ENCODE data around the gene RPTOR. TPM values are rescaled to one million over a fixed set of nuclear protein-coding genes. Genes with fewer than 3 reads are reported as not detected.

RPTOR gene
- total and polyA plus RNA-seq, 10 of the 15 experiments (the other 5 are each of a cell fraction or from before 2014, with no cell fraction given), result 0.18 to 32.1 (median 7.8) TPM

GRCh38 chr17:80819422-80820164 lies 275.0 kb downstream of the RPTOR start:
- 77% methylated on average over 23 of the region's 23 CpGs for WGBS (ENCODE audit: insufficient coverage, insufficient replicate concordance, low lambda C conversion rate, missing lambda C conversion rate)
- POLR2A ChIA-PET, result no interaction called here
- SMC1A ChIA-PET (ENCODE audit: uncharacterized antibody, unreplicated experiment), result interaction anchor here (1.1 kb wide), 1 partner anchor 13 kb away, joined by 3 read pairs; no protein-coding TSS in a partner anchor
- no peak for TF ChIP-seq MEF2B (IDR thresholded peaks at IDR 0.05; ENCODE audit: partially characterized antibody, poor library complexity, severe bottlenecking)
- TF ChIP-seq ETV6 (conservative IDR thresholded peaks at IDR 0.05 in 1 of 2, IDR thresholded peaks at IDR 0.05 in 1 of 2; ENCODE audit: borderline replicate concordance in 1 of 2, low read depth in 1 of 2), result 0 out of 4 replicates have a peak, but pooled peaks of 1 of the 2 experiments have one; percentile 26
- no peak for TF ChIP-seq RBBP5 (conservative IDR thresholded peaks at IDR 0.05)
- H3K4me3 ChIP-seq, result no peak overlapping the region
- RAD21 ChIA-PET (ENCODE audit: unreplicated experiment), result no interaction called here
- H3K4me1 ChIP-seq (ENCODE audit: control insufficient read depth, insufficient read depth, low read length), result no peaks in the 10 kb centered on the region
- no peaks in the 10 kb centered on the region for H4K20me1 ChIP-seq (ENCODE audit: control insufficient read depth, insufficient read depth)
- BruUV-seq (replicated peaks), result no TSS peak
- FAIRE-seq (no peak), ATAC-seq (no peak), DNase-seq (ENCODE audit: low read depth, low spot score) (no peak)
- no peaks in the 10 kb centered on the region for H3K9me3 ChIP-seq (replicated peaks; ENCODE audit: control insufficient read depth, insufficient read depth, low read length)
- H2AFZ ChIP-seq (ENCODE audit: control insufficient read depth, low read depth, low read length), result no peak overlapping the region
- H3K36me3 ChIP-seq (ENCODE audit: control insufficient read depth in 2 of 2, insufficient read depth in 2 of 2, low read length in 1 of 2), result peaks cover 0 to 4% of the 10 kb centered on the region in 2 experiments; a peak in 2 of 4 replicates
- no peak overlapping the region for H3K27ac ChIP-seq (ENCODE audit: control insufficient read depth, insufficient read depth)
- CTCF ChIA-PET, result no interaction called here
- intact Hi-C loops (cut with micrococcal nuclease; ENCODE audit: unreplicated experiment), result no loop called here
- no peak overlapping the region for H3K4me2 ChIP-seq (ENCODE audit: control insufficient read depth, insufficient read depth)
- in situ Hi-C loops (cut with MboI), result no loop called here
- no peaks in the 10 kb centered on the region for H3K27me3 ChIP-seq (replicated peaks in 1 of 2; ENCODE audit: control insufficient read depth in 2 of 2, insufficient read depth in 2 of 2, low read length in 1 of 2)
- H3K9ac ChIP-seq (ENCODE audit: control insufficient read depth, insufficient read depth, low read length), result no peak overlapping the region
- H3K79me2 ChIP-seq (ENCODE audit: control insufficient read depth, insufficient read depth, low read length), result no peaks in the 10 kb centered on the region

GRCh38 chr17:80820331-80820730 lies 275.7 kb downstream of the RPTOR start:
- Histone ChIP-seq H3K79me2 (ENCODE audit: control insufficient read depth, insufficient read depth, low read length) (no peaks in the 10 kb centered on the region), H3K9me3 (replicated peaks; ENCODE audit: control insufficient read depth, insufficient read depth, low read length) (no peaks in the 10 kb centered on the region), H4K20me1 (ENCODE audit: control insufficient read depth, insufficient read depth) (no peaks in the 10 kb centered on the region), H3K4me2 (ENCODE audit: control insufficient read depth, insufficient read depth) (no peak overlapping the region), H3K27me3 (replicated peaks in 1 of 2; ENCODE audit: control insufficient read depth in 2 of 2, insufficient read depth in 2 of 2, low read length in 1 of 2) (no peaks in the 10 kb centered on the region), H3K9ac (ENCODE audit: control insufficient read depth, insufficient read depth, low read length) (no peak overlapping the region), H3K36me3 (ENCODE audit: control insufficient read depth in 2 of 2, insufficient read depth in 2 of 2, low read length in 1 of 2) (peaks cover 0 to 9% of the 10 kb centered on the region in 2 experiments; a peak in 2 of 4 replicates), H2AFZ (ENCODE audit: control insufficient read depth, low read depth, low read length) (no peak overlapping the region), H3K4me1 (ENCODE audit: control insufficient read depth, insufficient read depth, low read length) (no peaks in the 10 kb centered on the region), H3K4me3 (no peak overlapping the region), H3K27ac (ENCODE audit: control insufficient read depth, insufficient read depth) (no peak overlapping the region)
- 97% methylated on average over 13 of the region's 13 CpGs for whole genome bisulfite sequencing (ENCODE audit: insufficient coverage, insufficient replicate concordance, low lambda C conversion rate, missing lambda C conversion rate)
- DNase-seq (ENCODE audit: low read depth, low spot score), result no peak
- no peak for FAIRE-seq
- CTCF ChIA-PET, result no interaction called here
- intact Hi-C loops (cut with micrococcal nuclease; ENCODE audit: unreplicated experiment), result no loop called here
- RAD21 ChIA-PET (ENCODE audit: unreplicated experiment), result no interaction called here
- BruUV-seq (replicated peaks), result no TSS peak
- POLR2A ChIA-PET, result no interaction called here
- ATAC-seq, result no peak
- in situ Hi-C loops (cut with MboI), result no loop called here
- SMC1A ChIA-PET (ENCODE audit: uncharacterized antibody, unreplicated experiment), result no interaction called here
- TF ChIP-seq ASH2L (IDR thresholded peaks at IDR 0.05; ENCODE audit: borderline replicate concordance, low read depth) (no peak), ZNF207 (IDR thresholded peaks at IDR 0.05; ENCODE audit: borderline replicate concordance) (no peak), POLR2AphosphoS5 (IDR thresholded peaks at IDR 0.05; ENCODE audit: low read length) (no peak), USF1 (IDR thresholded peaks at IDR 0.05; ENCODE audit: borderline replicate concordance, extremely low read length, insufficient read depth, low read depth, low read length) (no peak), TCF7 (IDR thresholded peaks at IDR 0.05; ENCODE audit: borderline replicate concordance) (no peak), ETV6 (conservative IDR thresholded peaks at IDR 0.05 in 1 of 2, IDR thresholded peaks at IDR 0.05 in 1 of 2; ENCODE audit: borderline replicate concordance in 1 of 2, low read depth in 1 of 2) (no peak), RFX5 (IDR thresholded peaks at IDR 0.05; ENCODE audit: low read depth, low read length) (no peak), PML (IDR thresholded peaks at IDR 0.05; ENCODE audit: low read length) (no peak), MYC (IDR thresholded peaks at IDR 0.05; ENCODE audit: insufficient read depth, insufficient read length, insufficient replicate concordance, low read length, severe bottlenecking) (no peak), REST (IDR thresholded peaks at IDR 0.05; ENCODE audit: low read depth, low read length) (no peak)
